H1 (cell line): ENCODE measurements around the gene NEDD8. TPM values are rescaled to one million over a fixed set of nuclear protein-coding genes. Genes with fewer than 3 reads are reported as not detected.

Experiments used
- CTCF ChIA-PET: fragments of 300-600 bp; sonication (Branson Sonifier 250); formaldehyde crosslinking; loops from one replicate; lab custom pipeline; 2021; ENCODE audit not compliant: partially characterized antibody; lab: Charles Lee
- POLR2A ChIA-PET: fragments of 300-600 bp; sonication (Branson Sonifier 250); formaldehyde crosslinking; loops from one replicate; lab custom pipeline; 2021; ENCODE audit warnings: inconsistent platforms; ENCODE audit not compliant: partially characterized antibody; lab: Charles Lee
- DNase-seq, 2 experiments: peaks; one replicate each; pipeline versions ENCODE4 v3.0.0 to v3.0.0-alpha.2; 2010 to 2022; ENCODE audit warnings: low spot score in 2 of 2, low read depth in 1 of 2, mixed read lengths in 1 of 2
- FAIRE-seq: peaks from 2 replicates; lab custom pipeline; 2011; peaks lifted over from hg19 to GRCh38; lab: Jason Lieb, UNC
- H2AFZ ChIP-seq: 2 replicates; pipeline ENCODE4 v1.8.1; 2012; ENCODE audit warnings: low read length, inconsistent platforms
- H2AK5ac ChIP-seq: 2 replicates; pipeline ENCODE4 v1.6.1; 2013; ENCODE audit warnings: low read depth, low read length
- H2BK120ac ChIP-seq: replicated peaks from 2 replicates; pipeline ENCODE3; 2013; ENCODE audit warnings: low read depth, low read length, inconsistent platforms
- H2BK12ac ChIP-seq: 2 replicates; pipeline ENCODE4 v1.6.1; 2013; ENCODE audit warnings: low read depth, low read length
- H2BK15ac ChIP-seq: 2 replicates; pipeline ENCODE4 v1.6.1; 2013; ENCODE audit warnings: low read length
- H2BK20ac ChIP-seq: 2 replicates; pipeline ENCODE4 v1.6.1; 2013; ENCODE audit warnings: low read length
- H2BK5ac ChIP-seq: 2 replicates; pipeline ENCODE4 v1.6.1; 2013; ENCODE audit warnings: low read depth, low read length
- H3K14ac ChIP-seq: 2 replicates; pipeline ENCODE4 v1.6.1; 2013; ENCODE audit warnings: inconsistent platforms; ENCODE audit not compliant: insufficient read length
- H3K18ac ChIP-seq: 2 replicates; pipeline ENCODE4 v1.6.1; 2013; ENCODE audit warnings: low read length; ENCODE audit errors: extremely low read depth
- H3K23ac ChIP-seq: 2 replicates; pipeline ENCODE4 v1.6.1; 2013; ENCODE audit warnings: inconsistent platforms; ENCODE audit not compliant: insufficient read length
- H3K23me2 ChIP-seq: 2 replicates; pipeline ENCODE4 v1.6.1; 2013; ENCODE audit warnings: low read depth, low read length
- H3K27ac ChIP-seq: 2 replicates; pipeline ENCODE4 v1.6.1; 2011; ENCODE audit warnings: low read depth, low read length, inconsistent platforms
- H3K27me3 ChIP-seq, 4 experiments: replicated peaks in 1 of 4; 1 replicate in 1 of 4; 2 replicates in 3 of 4; pipeline versions ENCODE4 v1.6.1 to v1.8.1; 2011 to 2013; ENCODE audit warnings: low read length in 3 of 4, mild to moderate bottlenecking in 3 of 4, inconsistent platforms in 2 of 4, mixed read lengths in 2 of 4, moderate library complexity in 1 of 4; ENCODE audit not compliant: control insufficient read depth in 3 of 4, insufficient read depth in 3 of 4; ENCODE audit errors: extremely low read depth in 1 of 4
- H3K36me3 ChIP-seq, 4 experiments: 2 replicates each; pipeline versions ENCODE4 v1.6.1 to v1.8.1; 2011 to 2013; ENCODE audit warnings: mild to moderate bottlenecking in 4 of 4, low read length in 3 of 4, moderate library complexity in 2 of 4, control low read depth in 1 of 4, inconsistent platforms in 1 of 4; ENCODE audit not compliant: insufficient read depth in 4 of 4, control insufficient read depth in 2 of 4
- H3K4ac ChIP-seq: replicated peaks from 2 replicates; pipeline ENCODE3; 2013; ENCODE audit warnings: low read length, low read depth, mixed read lengths, inconsistent platforms; ENCODE audit not compliant: insufficient read length
- H3K4me1 ChIP-seq, 4 experiments: replicated peaks in 1 of 4; 1 replicate in 1 of 4; 2 replicates in 3 of 4; pipeline versions ENCODE4 v1.6.1 to v1.8.1; 2011 to 2013; ENCODE audit warnings: low read length in 3 of 4, inconsistent platforms in 2 of 4, mixed read lengths in 1 of 4; ENCODE audit not compliant: insufficient read depth in 4 of 4, control insufficient read depth in 3 of 4
- H3K4me2 ChIP-seq, 2 experiments: 2 replicates each; pipeline versions ENCODE4 v1.6.1 to v1.8.1; 2011 to 2013; ENCODE audit warnings: low read depth in 2 of 2, low read length in 2 of 2, control low read depth in 1 of 2, inconsistent platforms in 1 of 2, mild to moderate bottlenecking in 1 of 2; ENCODE audit not compliant: insufficient read depth in 1 of 2
- H3K4me3 ChIP-seq, 4 experiments: fragments of 200-600, 300-600 bp in 1 of 4; sonication (generic), shearing (Covaris generic), sonication (Bioruptor Twin) in 1 of 4; 2 replicates each; pipeline versions ENCODE4 v1.5.1 to v1.8.1; 2011 to 2016; ENCODE audit warnings: low read length in 4 of 4, low read depth in 3 of 4, control low read depth in 2 of 4, inconsistent platforms in 2 of 4, mild to moderate bottlenecking in 2 of 4, mixed read lengths in 1 of 4, moderate library complexity in 1 of 4; ENCODE audit not compliant: insufficient read depth in 2 of 4; ENCODE audit errors: extremely low read depth in 1 of 4
- H3K56ac ChIP-seq: replicated peaks from 2 replicates; pipeline ENCODE3; 2013; ENCODE audit warnings: low read depth, mild to moderate bottlenecking, mixed read lengths, low read length, inconsistent platforms; ENCODE audit not compliant: insufficient read length
- H3K79me1 ChIP-seq: 2 replicates; pipeline ENCODE4 v1.6.1; 2013; ENCODE audit warnings: low read depth, low read length, control low read depth
- H3K79me2 ChIP-seq, 2 experiments: 2 replicates each; pipeline versions ENCODE4 v1.6.1 to v1.8.1; 2012 to 2013; ENCODE audit warnings: low read length in 2 of 2, mild to moderate bottlenecking in 2 of 2, inconsistent platforms in 1 of 2; ENCODE audit not compliant: insufficient read depth in 2 of 2, control insufficient read depth in 1 of 2
- H3K9ac ChIP-seq, 4 experiments: replicated peaks in 1 of 4; 1 replicate in 1 of 4; 2 replicates in 3 of 4; pipeline versions ENCODE4 v1.6.1 to v1.8.1; 2011 to 2013; ENCODE audit warnings: low read depth in 3 of 4, low read length in 3 of 4, control low read depth in 2 of 4, mild to moderate bottlenecking in 2 of 4, moderate library complexity in 2 of 4, inconsistent platforms in 1 of 4; ENCODE audit errors: extremely low read depth in 1 of 4
- H3K9me3 ChIP-seq, 2 experiments: 2 replicates each; pipeline versions ENCODE4 v1.6.1 to v1.8.1; 2012 to 2013; ENCODE audit warnings: mild to moderate bottlenecking in 2 of 2, moderate library complexity in 2 of 2, control low read depth in 1 of 2, inconsistent platforms in 1 of 2, low read depth in 1 of 2, low read length in 1 of 2, mixed read lengths in 1 of 2; ENCODE audit not compliant: insufficient read depth in 2 of 2
- H4K20me1 ChIP-seq, 2 experiments: replicated peaks in 1 of 2; 2 replicates each; pipeline versions ENCODE3 to v1.8.1; 2011 to 2013; ENCODE audit warnings: inconsistent platforms in 2 of 2, low read length in 2 of 2, mild to moderate bottlenecking in 1 of 2; ENCODE audit not compliant: insufficient read depth in 2 of 2, control insufficient read depth in 1 of 2
- H4K5ac ChIP-seq: 2 replicates; pipeline ENCODE4 v1.6.1; 2013; ENCODE audit warnings: low read length, low read depth, mixed read lengths, inconsistent platforms; ENCODE audit not compliant: insufficient read length
- H4K8ac ChIP-seq: 2 replicates; pipeline ENCODE4 v1.8.0; 2013; ENCODE audit warnings: mild to moderate bottlenecking, moderate library complexity, low read length, inconsistent platforms; ENCODE audit not compliant: insufficient read depth; ENCODE audit errors: extremely low read depth
- H4K91ac ChIP-seq: replicated peaks from 2 replicates; pipeline ENCODE3; 2013; ENCODE audit warnings: low read length, mixed read lengths, inconsistent platforms; ENCODE audit not compliant: insufficient read length
- ASH2L ChIP-seq: fragments of 200-600, 300-600 bp; sonication (generic); IDR thresholded peaks from one replicate; pipeline ENCODE4 v1.7.1; 2017; ENCODE audit warnings: low read length
- BRCA1 ChIP-seq: IDR thresholded peaks from 2 replicates; pipeline ENCODE4 v1.6.1; 2012; ENCODE audit warnings: low read depth, low read length, improper control_type of control experiment
- CBX8 ChIP-seq: fragments of 300-800, 300-1000 bp; sonication (generic); IDR thresholded peaks from 2 replicates; pipeline ENCODE4 v1.7.1; 2016; ENCODE audit warnings: low read depth, low read length, borderline replicate concordance
- CHD1 ChIP-seq: IDR thresholded peaks from 2 replicates; pipeline ENCODE4 v1.6.1; 2012; ENCODE audit warnings: low read depth, low read length, improper control_type of control experiment
- HDAC6 ChIP-seq: IDR thresholded peaks from one replicate; pipeline ENCODE4 v1.7.1; 2012; ENCODE audit warnings: low read depth, mild to moderate bottlenecking, inconsistent platforms, low read length, moderate library complexity
- RNF2 ChIP-seq: fragments of 200-900, 300-1000 bp; sonication (generic); IDR thresholded peaks from 2 replicates; pipeline ENCODE4 v1.7.1; 2016; ENCODE audit warnings: borderline replicate concordance, low read depth, mild to moderate bottlenecking, antibody characterized with exemption, low read length; ENCODE audit not compliant: poor library complexity, severe bottlenecking; ENCODE audit errors: missing control alignments
- TBP ChIP-seq: IDR thresholded peaks from 2 replicates; pipeline ENCODE4 v1.6.1; 2011; ENCODE audit warnings: low read depth, low read length, improper control_type of control experiment
- TCF12 ChIP-seq: IDR thresholded peaks from 2 replicates; pipeline ENCODE4 v1.6.1; 2011; ENCODE audit warnings: low read depth, mild to moderate bottlenecking, low read length
- YY1 ChIP-seq: IDR thresholded peaks from 2 replicates; pipeline ENCODE4 v1.6.1; 2011; ENCODE audit warnings: low read depth, mild to moderate bottlenecking, low read length
- WGBS, 2 experiments: shearing (Covaris generic) in 1 of 2; methylation state at CpG; one replicate each; pipeline versions ENCODE4 v1.1.6 to v1.1.7; 2013 to 2015; ENCODE audit warnings: low lambda C conversion rate in 2 of 2, mixed read lengths in 2 of 2, inconsistent platforms in 1 of 2, low coverage in 1 of 2, missing lambda C conversion rate in 1 of 2; ENCODE audit not compliant: insufficient replicate concordance in 2 of 2, insufficient coverage in 1 of 2, insufficient read length in 1 of 2; ENCODE audit errors: extremely low coverage in 1 of 2, missing lambda C conversion rate in 1 of 2; 5-methylcytosine and 5-hydroxymethylcytosine counted together
- polyA plus RNA-seq, 7 experiments: library from polyadenylated mRNA; depleted of rRNA in 3 of 7; stranded (reverse) in 5 of 7; unstranded in 2 of 7; fragments of >200 nt in 5 of 7; fragments of 200-250 nt in 2 of 7; gene quantifications; 1 replicate in 5 of 7; 2 replicates in 1 of 7; 4 replicates in 1 of 7; pipeline versions ENCODE4 v1.2.1 to v1.2.3, GENCODE V29; 2011 to 2013; ENCODE audit warnings: missing spikeins in 2 of 7, mixed read lengths in 2 of 7
- total RNA-seq: library from RNA; stranded (reverse); fragmentation: NEBNext Ultra II Directional; extraction: Animal tissue kit (Norgen Biotek cat#: 25700); gene quantifications from 2 replicates; pipeline ENCODE4 v1.2.1, GENCODE V29; 2021
- TF ChIP-seq, protein P1 (sequence below): IDR thresholded peaks from 2 replicates; pipeline ENCODE4 v1.6.1; 2012; ENCODE audit warnings: low read length, inconsistent platforms

The NEDD8 gene
- total and polyA plus RNA-seq, 2 of the 8 experiments (the other 6 are each of a cell fraction or from before 2014, with no cell fraction given): 253 to 317 TPM

DNA sequence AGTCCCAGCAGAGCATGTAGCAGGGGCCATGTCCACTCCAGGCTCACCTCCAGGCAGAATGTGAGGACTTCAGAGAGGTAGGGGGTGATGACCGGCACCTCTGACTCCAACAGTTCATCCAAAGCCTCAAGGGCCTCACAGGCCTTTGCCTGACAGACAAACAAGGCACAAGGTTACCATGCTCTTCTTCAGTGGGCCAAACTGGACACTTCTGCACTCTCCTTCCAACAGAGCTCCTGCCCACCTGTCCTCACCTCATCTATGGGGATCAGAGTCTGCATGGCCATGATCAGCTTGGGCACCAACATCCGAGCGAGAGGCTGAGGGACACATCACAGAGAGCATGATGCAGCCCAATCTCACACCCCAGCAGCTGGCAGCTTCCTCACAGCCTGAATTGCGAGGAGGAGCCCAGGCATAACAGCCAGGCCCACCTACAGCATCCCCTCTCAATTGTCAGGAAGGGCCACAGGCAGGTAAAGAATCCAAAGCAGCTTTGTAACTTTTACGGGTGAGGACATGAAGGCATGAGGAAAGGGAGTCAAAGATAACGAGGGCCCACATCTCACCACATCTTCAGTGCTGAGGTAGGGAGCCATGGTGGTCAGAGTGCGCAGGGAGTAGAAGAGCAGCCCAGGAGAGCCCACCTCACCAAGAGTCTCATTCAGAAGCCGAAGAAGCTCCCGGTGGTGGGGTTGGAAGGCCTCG lies 45.2 kb downstream of the NEDD8 start:
- no peak overlapping the region for H2BK12ac ChIP-seq
- TF ChIP-seq HDAC6 (no peak), BRCA1 (no peak), CBX8 (no peak), TBP (no peak), TCF12 (no peak), CHD1 (no peak), ASH2L (no peak), RNF2 (no peak), YY1 (no peak)
- TF ChIP-seq, protein P1, sequence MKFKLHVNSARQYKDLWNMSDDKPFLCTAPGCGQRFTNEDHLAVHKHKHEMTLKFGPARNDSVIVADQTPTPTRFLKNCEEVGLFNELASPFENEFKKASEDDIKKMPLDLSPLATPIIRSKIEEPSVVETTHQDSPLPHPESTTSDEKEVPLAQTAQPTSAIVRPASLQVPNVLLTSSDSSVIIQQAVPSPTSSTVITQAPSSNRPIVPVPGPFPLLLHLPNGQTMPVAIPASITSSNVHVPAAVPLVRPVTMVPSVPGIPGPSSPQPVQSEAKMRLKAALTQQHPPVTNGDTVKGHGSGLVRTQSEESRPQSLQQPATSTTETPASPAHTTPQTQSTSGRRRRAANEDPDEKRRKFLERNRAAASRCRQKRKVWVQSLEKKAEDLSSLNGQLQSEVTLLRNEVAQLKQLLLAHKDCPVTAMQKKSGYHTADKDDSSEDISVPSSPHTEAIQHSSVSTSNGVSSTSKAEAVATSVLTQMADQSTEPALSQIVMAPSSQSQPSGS: no peak

More for the DNA sequence above, 45.2 kb downstream of the NEDD8 start:
- Histone ChIP-seq H3K4me3 (no peak overlapping the region), H3K79me2 (peaks cover 0 to 13% of the 10 kb centered on the region in 2 experiments; a peak in 2 of 4 replicates), H3K4ac (no peak overlapping the region), H3K56ac (no peak overlapping the region), H4K20me1 (peaks cover 0 to 16% of the 10 kb centered on the region in 2 experiments), H2AFZ (no peak overlapping the region), H3K23ac (no peak overlapping the region), H3K79me1 (peaks cover 14% of the 10 kb centered on the region), H4K8ac (no peak overlapping the region; the same call in 1 of the 2 replicates), H3K23me2 (peaks cover 5% of the 10 kb centered on the region), H2AK5ac (no peak overlapping the region; the same call in 1 of the 2 replicates), H3K36me3 (peaks cover 14 to 50% (median 40%) of the 10 kb centered on the region in 4 experiments; a peak in 7 of 8 replicates), H3K9ac (no peak overlapping the region), H3K4me2 (peak overlapping the region in 1 of 2 experiments; percentile 70; a peak in 1 of 4 replicates), H2BK20ac (no peak overlapping the region), H3K4me1 (peaks cover 0 to 7% (median 4%) of the 10 kb centered on the region in 4 experiments; a peak in 6 of 7 replicates), H2BK120ac (no peak overlapping the region), H4K91ac (no peak overlapping the region), H3K27ac (no peak overlapping the region), H3K18ac (no peak overlapping the region), H3K14ac (no peak overlapping the region), H2BK5ac (no peak overlapping the region), H4K5ac (no peak overlapping the region), H2BK15ac (no peak overlapping the region), H3K9me3 (no peaks in the 10 kb centered on the region), H3K27me3 (no peaks in the 10 kb centered on the region)
- DNase-seq: no peak
- 90% methylated on average over 10 of the region's 10 CpGs; no CpG with 5 or more reads in 1 of the 2 experiments for WGBS, 2 experiments
- FAIRE-seq: no peak
- CTCF ChIA-PET: interaction anchor here (0.7 to 4.1 kb wide), 6 partner anchors 26 to 145 kb away, joined by 3 to 16 read pairs (median 4); partner anchors contain the start of genes DCAF11, IRF9, NRL and RNF31
- POLR2A ChIA-PET: interaction anchor here (0.6 to 9.3 kb wide), 11 partner anchors 8 to 129 kb away, joined by 3 to 158 read pairs (median 4); partner anchors contain the start of genes CHMP4A, IRF9, PCK2 and PSME2
